GM21723 (cell line): ENCODE data around the gene MYO1D.
"Not testable (repeated sequence)": the region's sequence is repeated elsewhere in the genome, so short reads cannot be mapped to it uniquely, and the experiment has no call there.

Experiments used
- ATAC-seq: cut with Tn5 transposase; IDR thresholded peaks from one replicate; pipeline ENCODE4 v1.9.1; 2021; ENCODE audit warnings: mild to moderate bottlenecking, moderate library complexity; ENCODE audit not compliant: unreplicated experiment

The MYO1D gene

DNA sequence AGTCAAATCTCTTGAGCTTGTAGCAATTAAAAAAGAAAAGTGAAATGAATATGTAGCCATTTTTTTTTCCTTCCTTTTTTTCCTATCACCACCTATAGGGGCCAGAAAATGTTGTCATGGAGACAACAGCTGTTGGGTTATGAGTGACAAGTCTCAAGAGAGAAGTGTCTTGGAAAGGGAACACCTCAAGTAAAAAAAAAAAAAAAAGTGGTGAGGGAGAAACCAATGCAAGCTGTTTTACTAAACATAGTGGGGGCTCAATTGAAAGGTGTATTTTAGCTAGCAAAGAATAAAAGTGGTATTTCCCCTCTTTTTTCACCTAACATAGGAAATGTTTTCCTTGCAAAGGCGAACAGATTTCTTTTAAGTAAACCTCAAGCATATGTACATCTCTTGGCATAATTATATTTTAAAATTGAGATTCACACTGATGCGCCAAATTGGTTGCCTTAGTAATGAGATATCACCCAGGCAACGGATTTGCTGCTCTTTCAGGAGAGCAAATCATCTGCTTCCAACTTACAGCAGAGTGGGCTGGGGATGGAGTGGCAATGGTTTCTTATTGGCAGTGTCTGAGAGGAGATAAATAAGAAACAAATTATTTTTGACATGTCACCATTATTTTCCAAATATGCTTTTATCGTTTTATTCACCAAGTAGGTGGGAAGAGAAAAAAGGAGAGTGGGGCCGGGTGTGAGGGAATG, 183.6 kb downstream of the MYO1D start:
- ATAC-seq = no peak

GRCh38 chr17:32692179-32692578, 184.7 kb downstream of the MYO1D start:
- no peak for ATAC-seq

- ATAC-seq = no peak
Observed at GRCh38 chr17:32689348-32689747, 187.6 kb downstream of the MYO1D start.

DNA sequence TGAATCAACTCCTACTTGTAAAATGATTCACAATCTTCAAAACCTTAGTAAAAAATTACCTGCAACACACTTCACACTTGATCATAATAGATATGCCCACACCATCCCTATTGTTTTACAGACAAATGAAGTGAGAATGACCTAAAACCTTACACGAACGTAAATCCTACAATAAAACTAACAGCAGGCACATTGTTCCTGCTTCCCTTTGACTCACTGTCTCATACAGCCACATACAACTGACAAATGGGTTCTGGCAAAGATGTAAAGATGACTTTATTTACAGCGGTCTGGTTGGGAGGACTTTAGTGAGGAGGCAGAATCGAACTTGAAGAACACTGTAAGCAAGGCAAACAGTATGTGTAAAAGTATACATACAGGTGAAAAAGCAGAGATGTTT, 188.7 kb downstream of the MYO1D start:
- no peak for ATAC-seq

- ATAC-seq = no peak
Observed at GRCh38 chr17:32684087-32684958, 192.6 kb downstream of the MYO1D start.

DNA sequence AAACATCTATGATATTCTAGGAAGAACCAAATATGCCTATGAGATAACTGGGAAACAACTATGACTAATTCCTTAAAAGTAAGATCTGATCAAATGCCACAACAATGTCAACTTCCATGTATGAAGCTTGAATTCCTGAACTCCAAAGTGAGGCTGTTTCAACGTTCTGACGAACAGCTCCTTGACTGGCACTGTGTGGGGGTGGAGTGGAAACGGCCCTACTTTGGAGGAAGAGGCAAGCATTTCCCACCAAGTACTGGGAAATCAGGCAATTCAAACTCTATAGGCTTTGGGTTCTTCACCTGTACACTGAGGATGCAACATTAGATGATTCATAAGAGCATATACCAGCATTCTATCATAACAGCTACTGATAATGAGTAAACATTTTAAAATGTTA, 203.0 kb downstream of the MYO1D start:
- no peak for ATAC-seq

DNA sequence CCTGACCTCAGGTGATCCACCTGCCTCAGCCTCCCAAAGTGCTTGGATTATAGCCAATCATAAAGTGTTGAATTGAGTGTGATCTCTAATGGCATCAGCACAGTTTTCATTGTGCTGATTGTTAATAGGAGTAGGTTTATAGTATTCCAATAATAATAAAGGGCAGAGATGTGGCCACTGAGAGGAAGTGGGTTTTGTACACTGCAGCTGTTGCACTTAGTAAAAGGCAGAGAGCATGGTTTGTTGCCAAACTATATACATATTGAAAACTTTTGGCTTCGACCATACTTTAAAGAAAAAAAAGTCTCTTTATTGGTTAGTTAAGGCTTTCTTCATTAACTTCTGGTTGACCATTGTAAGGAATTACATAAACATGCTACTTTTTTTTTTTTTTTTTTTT, 204.2 kb downstream of the MYO1D start:
- ATAC-seq = no peak

DNA sequence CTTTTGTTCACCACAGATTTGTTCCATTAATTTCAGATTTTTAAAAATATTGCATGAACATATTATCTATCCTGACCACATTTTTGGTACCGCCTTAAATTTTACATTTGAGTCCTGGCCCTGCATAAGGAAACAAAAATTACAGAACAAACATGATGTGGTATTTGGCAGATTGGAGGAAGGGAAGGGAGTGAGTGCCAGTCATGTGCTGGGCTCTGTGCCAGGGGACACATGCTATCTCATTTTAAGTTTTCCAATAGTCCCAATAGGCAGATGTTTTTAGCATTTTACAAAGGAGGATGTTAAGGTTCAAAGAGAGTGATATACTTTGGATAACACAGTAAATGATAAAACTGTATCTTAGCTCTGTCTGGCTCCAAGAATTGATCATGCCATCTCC, 205.0 kb downstream of the MYO1D start:
- no peak for ATAC-seq

GRCh38 chr17:32664936-32665583, 211.9 kb downstream of the MYO1D start:
- no peak for ATAC-seq

GRCh38 chr17:32660496-32660985, 216.4 kb downstream of the MYO1D start:
- ATAC-seq = no peak

GRCh38 chr17:32659419-32659842, 217.5 kb downstream of the MYO1D start:
- no peak for ATAC-seq

GRCh38 chr17:32658470-32659418, 218.2 kb downstream of the MYO1D start:
- ATAC-seq = no peak

- ATAC-seq = no peak
Observed at GRCh38 chr17:32656886-32657285, 220.0 kb downstream of the MYO1D start.

DNA sequence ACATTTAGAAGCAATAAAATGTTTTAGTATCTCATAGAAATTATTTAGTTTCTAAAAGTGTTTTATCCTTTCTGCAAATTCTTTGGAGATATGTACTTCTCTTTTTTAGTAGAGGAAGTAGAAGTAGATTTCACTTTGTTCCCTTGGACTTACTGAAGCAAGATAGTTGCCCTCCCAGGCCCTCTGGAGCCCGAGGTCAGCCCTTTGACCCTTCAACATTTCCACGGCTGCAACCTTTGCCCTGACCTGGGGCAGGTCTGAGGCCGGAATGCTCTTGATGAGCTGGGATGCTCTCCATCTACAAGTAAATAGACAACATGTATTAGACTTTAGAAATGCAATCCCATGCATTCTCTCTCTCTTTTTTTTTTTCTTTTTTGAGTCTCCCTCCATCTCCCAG, 222.6 kb downstream of the MYO1D start:
- no peak for ATAC-seq

- no peak for ATAC-seq
Observed at GRCh38 chr17:32651084-32651483, 225.8 kb downstream of the MYO1D start.

DNA sequence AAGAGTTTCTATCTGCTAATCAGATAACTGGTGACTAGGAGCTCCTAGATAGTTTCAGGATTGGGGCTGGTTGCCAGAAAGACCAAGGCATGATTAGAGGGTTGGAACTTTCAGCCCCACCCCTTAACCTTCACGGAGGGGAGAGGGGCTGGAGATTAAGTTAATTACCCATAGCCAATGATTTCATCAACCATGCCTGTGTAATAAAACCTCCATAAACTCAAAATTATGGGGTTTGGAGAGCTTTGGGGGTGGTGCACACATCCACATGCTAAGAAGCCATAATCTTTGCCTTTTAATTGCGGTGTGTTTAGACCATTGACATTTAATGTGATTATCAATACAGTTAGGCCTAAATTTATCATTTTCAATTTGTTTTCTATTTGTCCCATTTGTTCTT, 228.5 kb downstream of the MYO1D start:
- no peak for ATAC-seq

GRCh38 chr17:32646941-32647340, 230.0 kb downstream of the MYO1D start:
- no peak for ATAC-seq

DNA sequence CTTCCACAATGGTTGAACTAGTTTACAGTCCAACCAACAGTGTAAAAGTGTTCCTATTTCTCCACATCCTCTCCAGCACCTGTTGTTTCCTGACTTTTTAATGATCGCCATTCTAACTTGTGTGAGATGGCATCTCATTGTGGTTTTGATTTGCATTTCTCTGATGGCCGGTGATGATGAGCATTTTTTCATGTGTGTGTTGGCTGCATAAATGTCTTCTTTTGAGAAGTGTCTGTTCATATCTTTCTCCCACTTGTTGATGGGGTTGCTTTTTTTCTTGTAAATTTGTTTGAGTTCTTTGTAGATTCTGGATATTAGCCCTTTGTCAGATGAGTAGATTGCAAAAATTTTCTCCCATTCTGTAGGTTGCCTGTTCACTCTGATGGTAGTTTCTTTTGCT, 235.4 kb downstream of the MYO1D start:
- ATAC-seq = not testable (repeated sequence)

- no peak for ATAC-seq
Observed at GRCh38 chr17:32636598-32637218, 240.2 kb downstream of the MYO1D start.

DNA sequence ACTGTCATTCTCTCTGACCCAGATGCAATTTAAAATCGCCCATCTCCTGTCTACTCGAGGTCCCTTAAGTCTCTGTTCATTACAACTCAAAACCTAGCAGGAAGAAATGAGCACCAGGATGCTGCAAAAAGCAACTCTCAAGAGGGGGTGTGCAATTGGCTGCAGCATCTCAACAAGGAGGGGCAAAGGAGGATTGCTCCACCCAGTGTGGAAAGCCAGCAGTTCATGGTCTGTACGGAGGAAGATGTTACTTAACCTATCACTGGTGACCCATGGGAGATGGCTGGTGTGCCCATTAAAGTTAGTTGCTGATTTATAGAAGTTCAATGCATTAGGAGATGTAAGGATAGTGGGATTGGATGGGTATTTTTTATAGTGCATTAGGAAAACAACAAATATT, 242.8 kb downstream of the MYO1D start:
- no peak for ATAC-seq
